Measurements from ENCODE around the gene EXOC4.

EXOC4 gene

DNA sequence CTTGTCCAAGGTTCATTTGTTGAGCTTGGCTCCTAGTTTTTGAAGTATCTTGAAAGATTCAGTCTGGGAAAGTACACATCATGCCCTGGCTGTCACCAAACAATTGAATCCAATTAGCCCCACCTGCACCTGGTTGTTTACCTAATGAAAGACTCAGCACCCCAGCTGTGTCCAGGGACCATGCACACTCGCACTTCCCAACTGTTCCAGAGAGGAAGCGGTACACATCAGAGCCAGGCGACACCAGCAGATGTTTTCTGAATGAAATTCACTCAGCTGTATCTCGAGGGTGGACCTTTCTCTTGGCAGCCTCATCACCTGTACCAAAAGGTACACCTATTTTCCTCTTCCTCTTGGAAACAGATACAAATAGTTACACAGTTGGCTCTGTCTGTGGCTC, 657.9 kb downstream of the EXOC4 start:
- no peak for DNase-seq

DNA sequence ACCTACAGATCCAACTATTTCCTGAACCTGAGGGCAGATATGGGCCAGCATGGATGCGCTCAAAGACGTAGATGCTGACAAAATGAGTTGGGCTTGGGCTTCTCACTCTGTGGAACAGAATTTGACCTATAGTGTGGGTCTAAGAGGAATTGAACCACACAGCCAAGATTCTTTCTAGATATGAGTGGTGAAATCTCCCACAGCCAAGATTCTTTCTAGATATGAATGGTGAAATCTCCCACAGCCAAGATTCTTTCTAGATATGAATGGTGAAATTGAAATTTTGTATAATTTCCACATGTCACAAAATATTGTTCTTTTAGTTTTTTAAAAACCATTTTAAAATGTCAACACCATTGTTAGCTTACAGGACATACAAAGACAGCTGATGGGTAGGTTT, 658.8 kb downstream of the EXOC4 start:
- DNase-seq, result no peak

DNA sequence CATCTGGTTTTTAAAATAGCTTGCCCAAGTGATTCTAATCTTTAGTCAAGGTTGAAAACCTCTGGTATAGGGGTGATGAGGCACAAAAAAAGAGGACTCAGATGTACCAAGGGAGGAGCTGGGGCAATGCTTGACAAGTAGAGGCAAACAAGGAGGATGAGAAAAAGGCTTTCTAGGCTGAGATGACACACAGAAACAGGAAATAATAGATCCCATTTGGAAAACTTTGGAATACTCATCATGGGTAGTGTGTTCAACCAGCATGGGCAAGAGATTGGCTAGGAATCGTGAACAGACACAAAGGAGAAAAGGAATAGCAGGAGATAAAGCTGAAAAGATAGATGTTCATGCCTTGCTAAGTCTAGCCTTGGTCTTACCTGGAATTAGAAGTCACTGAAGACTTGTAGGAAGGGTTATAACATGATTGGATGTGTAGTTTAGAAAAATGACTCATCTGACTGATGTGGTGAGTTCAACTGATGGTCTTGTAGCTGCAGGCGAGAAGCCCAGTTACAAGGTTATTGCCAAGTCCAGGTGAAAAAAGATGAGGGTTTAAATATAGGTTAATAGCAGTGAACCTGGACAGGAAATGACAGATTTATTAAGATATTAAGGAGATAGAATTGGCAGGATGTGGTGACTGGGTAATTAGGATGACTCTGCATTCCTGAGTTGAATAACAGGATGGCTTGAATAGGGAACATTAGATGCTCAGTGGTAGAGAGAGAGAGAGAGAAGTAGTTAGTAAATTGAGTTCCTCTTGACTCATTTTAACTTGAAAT, 660.2 kb downstream of the EXOC4 start:
- no peak for DNase-seq

DNA sequence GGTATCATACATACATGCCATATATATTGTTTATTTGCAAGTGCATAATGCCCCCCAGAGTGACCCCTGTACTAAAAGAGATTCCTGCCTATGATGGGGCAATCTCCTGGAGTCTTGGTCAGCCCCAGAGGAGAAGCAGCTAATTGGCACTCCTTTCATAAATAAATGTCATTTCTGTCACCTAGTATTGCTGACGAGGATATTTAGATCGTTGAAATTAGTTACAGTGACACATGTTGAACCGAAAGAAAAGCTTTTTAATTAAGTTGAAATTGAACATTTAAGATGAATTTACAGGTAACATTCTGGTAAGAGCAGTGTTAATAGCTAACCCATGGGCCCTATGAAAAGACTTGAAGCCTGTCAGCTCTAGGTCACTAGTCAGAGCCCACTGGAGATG, 663.7 kb downstream of the EXOC4 start:
- DNase-seq, result no peak

DNA sequence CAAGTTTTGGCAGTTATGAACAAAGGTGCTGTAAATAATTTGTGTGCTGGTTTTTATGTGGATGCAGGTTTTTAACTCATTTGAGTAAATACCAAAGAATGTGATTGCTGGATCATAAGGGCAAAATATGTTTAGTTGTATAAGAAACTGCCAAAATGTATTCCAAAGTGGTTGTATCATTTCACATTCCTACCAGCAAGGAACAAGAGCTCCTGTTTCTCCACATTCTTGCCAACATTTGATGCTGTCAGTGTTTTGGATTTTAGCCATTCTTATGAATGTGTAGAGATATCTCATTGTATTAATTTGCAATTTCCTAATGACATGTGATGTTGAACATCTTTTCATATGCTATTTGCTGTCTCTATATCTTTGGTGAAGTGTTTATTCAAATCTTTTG, 666.9 kb downstream of the EXOC4 start:
- no peak for DNase-seq

DNA sequence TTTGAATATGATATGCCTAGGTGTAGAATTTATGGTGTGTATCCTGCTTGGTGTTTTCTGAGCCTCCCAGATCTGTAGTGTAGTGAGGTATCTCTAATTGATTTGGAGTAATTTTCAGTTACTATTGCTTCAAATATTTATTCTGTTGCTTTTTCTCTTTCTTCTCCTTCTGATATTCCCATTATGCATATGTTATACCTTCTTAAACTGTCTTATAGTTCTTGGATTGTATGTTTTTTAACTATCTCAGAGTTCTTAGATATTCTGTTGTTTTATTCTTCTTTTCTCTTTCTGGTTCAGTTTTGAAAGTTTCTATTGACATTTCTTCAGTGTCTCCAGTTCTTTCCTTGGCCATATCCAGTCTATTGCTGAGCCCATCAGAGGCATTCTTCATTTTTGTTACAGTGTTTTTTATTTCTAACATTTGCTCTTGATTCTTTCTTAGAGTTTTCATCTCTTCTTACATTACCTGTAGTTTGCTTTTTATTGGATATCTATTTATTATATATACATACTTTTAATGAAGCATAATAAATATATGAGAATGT, 668.8 kb downstream of the EXOC4 start:
- DNase-seq, result no peak

DNA sequence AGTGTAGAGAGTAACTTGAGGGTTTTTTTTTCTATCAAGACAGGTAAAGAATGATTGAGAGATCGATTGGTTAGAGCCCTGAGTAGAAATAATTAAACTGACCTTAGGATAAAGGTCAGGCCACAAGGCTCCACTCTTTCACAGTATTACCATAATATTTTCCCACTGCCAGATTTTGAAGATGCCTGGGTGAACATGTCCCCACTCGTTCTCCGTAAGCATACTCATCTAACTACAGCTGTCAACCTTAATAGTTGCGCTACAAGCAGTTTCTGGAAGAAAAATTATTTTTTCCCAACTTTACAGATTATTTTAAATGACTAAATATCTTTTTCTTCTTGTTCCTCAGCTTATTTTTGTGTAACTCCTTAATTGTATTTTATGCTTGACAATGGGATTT, 671.1 kb downstream of the EXOC4 start:
- no peak for DNase-seq

DNA sequence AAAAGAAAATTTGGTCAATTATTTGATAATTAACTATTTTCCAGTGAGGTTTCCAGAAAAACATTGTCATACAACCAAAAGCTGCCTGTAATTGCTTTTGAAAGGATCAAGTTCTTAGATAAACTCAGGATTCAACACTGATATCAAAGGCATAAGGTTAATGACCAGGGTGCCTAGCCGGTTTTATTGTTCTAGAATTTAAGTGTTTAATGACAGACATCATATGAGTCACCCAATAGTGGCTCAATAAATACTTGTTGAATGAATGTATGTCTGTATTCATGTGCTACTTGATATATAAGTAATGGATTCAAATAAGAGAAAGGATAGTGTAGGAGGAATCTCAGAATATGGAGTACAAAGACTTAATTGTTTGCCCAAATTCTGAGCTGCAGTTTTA, 678.2 kb downstream of the EXOC4 start:
- DNase-seq, result no peak

DNA sequence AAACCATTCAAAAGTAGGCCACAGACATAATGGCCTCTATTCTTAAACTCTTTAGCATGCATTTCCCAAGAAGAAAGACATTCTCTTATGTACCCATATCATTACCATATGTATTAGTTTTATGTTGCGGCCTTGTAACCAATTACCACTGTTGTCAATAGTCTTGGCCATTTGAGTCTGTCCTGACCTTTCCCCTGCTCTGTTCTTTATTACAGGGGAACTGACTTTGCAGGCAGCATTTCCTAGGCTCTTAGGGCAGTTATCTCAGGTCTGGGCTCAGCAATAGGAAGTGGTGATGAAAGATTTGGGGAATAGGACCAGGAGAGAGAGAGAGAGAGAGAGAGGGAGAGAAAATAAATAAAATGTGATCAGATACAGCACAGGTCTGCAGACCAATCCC, 679.7 kb downstream of the EXOC4 start:
- no peak for DNase-seq

DNA sequence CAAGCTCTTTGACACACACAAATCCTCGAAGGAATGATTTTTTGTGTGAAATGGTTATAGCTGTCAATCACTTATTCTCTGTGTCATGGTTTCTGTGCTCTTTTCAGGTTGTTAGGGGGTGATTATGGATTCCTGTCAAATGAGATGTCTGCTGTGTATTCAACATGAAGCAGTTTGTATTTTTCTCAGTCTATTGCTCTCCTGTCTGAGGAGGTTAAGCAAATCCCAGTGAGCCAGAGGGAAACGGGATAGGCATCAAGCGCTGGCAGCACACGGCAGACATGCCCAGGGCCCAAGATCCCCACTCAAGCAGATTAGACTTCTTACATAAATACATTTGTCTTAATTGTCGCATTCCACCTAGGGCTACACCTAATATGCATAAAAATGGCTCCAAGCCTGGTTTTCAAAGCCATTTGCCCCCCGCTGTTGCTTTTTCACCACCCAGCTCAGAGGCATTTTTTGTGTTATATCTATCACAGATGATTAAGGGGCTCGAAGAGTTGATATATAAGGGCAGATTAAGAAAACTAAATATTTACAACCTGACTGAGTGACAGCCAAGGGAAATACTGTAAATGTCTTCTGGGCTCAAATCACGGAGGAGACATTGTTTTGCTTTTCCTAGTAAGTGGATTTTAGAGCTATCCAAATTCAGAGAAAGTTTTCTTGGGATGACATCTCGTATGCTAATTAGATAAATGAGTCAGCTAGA, 681.5 kb downstream of the EXOC4 start:
- no peak for DNase-seq

DNA sequence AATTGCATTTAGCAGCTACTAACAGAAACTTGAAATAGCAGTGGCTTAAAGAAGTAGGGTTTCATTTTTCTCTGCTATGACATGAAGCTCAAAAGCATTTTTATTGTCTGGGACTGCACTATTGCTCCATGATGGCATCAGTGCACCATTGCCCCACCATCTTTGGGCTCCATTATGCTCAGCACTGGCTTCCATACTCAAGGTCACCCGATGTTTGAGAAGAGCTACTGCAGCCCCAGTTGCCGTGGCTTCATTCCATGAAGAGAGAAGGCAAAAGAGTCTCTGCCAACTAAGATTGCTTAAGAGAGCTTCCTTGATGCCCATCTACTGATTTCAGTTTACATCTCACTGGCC, 682.1 kb downstream of the EXOC4 start:
- no peak for DNase-seq

DNA sequence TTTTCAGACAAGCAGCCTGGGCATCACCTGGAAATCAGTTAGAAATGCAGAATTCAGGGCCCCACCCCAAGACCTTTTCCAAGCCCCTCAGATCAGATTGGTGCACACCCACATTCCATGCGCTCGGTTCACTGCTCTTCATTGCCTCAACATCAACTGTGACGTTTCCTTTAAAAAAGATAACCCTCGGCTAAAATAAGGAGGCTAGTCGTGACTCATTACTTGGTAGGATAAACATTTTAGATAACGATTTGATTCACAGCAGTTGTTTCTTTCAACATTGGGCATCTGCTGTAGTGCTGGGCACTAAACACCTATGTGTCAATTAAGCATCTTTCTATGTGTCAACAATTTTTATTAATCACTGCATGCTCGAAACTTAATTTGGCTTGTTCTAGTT, 683.2 kb downstream of the EXOC4 start:
- DNase-seq, result no peak

DNA sequence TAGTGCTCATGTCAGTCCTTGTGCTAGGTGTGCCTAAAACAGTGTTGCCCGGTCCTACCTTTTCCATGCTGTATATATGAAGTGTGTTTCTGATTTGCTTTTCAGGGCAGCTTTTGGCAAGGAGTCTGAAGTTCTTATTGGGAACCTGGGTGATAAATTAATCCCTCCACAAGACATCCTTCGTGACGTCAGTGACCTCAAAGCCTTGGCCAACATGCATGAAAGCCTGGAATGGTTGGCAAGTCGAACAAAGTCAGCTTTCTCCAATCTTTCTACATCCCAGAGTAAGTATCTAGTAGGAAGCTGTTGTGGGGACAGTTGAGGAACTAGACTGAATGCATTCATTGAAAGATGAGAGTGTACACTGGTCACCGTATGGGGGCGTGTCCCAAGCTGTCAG, 684.9 kb downstream of the EXOC4 start:
- DNase-seq, result no peak

DNA sequence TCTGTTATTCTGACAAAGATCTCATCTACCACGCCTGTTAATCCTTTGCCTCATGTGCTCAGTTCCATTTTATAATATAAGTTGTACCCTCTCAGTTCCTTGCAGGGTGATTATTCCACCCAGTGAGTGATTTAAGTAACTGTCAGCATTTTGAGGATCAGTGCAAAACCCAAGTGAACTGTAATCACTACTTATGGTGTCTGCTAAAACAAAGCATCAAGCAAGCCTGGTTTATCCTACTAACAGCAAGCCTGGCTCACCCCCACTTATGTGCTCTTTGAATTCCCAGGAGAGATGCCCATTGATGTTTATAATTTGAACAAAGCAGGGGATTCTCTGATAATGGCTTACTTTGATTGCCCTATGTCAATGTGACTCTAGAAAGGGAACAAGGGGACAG, 687.5 kb downstream of the EXOC4 start:
- DNase-seq, result no peak

DNA sequence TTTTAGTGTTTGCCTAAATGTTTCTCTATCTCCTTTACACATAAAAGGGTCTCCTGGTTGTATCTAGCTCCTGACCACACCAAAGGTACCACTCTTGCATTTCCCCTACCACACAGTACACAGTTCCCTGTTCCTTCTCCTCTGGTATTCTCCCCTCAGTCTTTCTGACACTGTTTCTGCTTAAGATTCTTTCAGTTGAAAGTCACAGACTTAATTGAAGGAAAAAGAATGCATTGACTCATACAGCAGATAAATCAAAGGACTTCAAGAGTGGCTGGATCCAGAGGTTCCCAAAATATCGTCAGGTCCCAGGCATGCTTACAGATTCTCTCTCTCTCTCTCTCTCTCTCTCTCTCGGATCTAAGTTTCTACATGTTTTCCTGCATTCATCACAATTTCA, 688.6 kb downstream of the EXOC4 start:
- DNase-seq, result no peak

DNA sequence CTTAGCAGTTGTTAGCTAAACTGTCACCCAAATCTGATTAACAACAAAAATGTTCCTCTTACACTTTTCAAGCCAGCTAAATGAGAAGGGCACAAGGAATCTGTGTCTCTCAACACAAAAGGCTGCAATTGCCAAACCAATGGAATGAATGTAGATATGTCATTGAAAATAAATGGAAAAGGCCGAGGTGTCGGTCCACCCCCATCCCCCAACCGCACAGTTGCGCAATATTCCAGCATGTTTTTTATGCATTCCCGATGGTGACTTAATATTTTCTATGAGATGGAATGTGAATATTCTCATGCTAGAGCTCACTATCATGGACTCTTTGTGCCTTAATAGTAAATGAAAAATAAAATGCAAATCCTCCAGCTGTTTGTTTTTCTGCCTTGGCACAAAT, 692.6 kb downstream of the EXOC4 start:
- no peak for DNase-seq

DNA sequence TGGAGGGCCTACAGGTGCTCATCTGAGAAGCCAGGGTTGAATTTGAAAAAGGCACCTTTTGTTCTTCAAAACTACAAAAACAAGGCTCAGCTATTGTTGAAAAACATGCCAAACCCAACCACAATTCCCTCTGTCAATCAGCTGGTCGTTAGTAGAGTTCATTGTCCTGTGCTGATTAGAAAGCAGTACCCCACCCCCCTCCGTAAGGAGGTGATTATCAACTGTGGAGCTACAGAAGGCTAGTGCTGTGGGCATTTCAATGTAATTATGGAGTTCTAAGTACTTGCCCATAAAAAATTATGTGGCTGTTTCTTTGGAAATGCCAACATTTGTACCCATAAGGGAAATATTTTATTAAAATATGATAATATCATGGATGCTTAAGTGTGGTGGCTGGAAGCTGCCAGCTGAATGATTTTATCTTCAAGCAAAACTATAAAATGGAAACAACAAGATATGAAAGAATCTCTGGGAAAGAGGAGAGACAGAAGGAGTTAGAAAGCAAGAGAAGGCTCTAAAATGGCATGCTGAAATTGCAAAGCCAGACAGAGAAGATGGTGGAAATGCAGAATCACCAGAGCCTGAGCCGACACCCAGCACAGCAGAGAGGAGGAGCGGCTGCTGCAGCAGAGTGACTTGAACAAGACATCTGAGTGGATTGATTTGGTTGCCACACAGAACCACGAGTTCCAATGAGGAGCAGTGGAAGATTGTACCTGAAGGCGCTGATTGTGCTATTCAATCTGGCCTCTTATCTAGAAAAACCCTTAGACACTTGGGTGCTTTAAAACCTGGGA, 694.8 kb downstream of the EXOC4 start:
- DNase-seq, result no peak

DNA sequence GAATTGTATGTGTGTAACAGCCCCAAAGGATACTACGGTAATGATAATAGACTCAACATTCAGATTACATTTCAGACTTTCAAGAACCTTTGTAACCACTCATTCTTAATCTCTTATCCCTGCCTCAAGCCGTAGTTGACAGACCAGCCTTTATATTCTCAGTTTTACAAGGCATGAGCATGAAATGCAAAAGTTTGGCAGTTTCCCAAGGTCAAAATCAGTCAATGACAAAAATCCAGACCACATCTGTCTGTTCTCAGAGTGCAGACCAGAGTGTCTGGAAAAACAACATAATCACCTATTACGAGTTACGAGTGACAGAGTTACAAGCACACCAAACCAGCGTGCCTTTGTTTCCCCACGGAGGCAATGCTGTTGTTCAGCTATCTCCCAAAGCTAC, 695.7 kb downstream of the EXOC4 start:
- DNase-seq, result no peak

DNA sequence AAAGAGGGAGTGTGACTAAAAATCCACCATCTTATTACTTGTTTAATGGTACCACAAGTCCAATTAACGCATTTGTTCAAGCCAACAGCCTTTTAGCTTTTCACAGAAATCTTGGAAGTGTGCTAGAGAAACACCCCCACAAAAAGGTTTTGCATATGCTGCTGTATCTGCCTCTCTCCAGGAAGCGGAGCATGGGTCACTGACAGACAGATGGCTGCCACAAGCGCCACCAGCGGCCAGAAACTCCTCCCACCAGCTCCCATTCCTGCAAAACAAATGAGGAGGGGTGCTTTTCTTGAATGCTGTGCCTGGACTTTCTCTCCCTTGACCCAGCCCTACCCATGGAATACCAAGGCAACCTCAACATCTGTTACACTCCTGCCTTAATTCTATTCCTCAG, 698.0 kb downstream of the EXOC4 start:
- DNase-seq, result no peak

DNA sequence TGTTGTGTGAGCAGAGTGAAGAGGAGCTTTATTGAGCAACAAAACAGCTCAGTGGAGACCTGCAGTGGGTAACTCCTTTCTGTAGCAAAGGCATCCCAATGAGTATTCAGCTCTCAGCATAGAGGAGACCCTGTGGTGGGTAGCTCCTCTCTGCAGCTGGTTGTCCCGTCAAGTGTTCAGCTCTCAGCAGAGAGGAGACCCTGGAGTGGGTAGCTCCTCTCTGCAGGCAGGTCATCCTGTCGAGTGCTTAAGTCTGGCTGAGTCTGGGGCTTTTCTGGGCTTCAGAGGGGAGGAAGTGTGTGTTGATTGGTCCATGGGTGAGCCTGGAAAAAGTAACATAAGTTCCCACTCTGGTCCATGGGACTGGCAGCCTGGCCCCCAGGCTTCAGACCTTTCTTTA, 702.3 kb downstream of the EXOC4 start:
- DNase-seq, result no peak

DNA sequence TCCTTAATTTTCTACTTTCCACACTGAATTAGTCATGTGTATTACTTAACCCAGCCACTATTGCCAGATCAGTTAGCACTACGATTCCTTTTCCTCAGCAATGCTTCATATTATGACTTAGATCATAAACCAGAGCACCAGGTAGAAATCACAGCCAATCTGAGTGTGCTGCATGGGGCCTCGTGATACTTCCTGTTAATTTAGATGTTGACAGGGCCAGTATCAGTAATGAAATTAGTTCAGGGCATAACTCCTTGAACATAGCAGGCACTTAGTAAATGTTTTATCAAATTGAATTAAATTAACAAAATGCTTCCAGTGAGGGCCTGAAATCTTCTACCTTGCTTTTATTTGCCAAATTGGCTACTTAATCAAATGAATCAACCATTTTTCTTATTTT, 705.0 kb downstream of the EXOC4 start:
- DNase-seq, result no peak

DNA sequence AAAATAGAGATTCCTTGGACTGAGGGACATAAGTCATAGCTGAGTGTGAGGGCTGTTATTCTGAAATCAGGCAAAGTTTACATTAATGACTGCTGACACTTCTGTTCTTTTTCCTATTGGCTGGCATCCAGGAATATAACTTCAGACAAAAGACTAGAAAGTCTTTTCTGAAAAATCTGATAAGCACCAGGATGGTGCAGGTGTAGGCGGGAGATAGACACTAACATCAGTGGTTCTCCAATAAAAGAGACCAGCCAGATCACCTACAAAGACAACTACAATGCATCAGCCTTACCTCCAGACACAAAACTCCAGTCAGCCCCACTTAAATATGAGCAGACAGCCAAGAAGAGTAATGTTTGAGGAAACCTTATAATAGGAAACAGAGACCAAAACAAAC, 705.9 kb downstream of the EXOC4 start:
- no peak for DNase-seq

DNA sequence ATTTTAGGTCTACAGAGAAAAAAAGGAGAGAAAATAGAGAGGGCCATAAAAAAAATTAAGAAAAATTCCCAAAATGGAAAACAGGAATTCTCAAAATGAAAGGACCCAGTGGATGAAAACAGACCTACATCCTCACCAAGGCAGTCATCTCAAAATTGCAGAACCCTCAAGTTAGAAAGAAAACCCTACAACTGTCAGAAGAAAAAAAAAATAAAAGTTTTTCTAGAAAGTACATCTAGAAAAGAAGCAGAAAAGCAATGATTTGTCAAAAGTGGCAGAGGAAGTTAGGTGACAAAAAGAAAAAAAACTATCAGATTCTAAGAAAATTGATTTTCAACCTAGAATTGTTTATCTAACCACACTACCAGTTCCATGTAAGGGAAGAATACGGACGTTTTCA, 706.6 kb downstream of the EXOC4 start:
- DNase-seq, result no peak

DNA sequence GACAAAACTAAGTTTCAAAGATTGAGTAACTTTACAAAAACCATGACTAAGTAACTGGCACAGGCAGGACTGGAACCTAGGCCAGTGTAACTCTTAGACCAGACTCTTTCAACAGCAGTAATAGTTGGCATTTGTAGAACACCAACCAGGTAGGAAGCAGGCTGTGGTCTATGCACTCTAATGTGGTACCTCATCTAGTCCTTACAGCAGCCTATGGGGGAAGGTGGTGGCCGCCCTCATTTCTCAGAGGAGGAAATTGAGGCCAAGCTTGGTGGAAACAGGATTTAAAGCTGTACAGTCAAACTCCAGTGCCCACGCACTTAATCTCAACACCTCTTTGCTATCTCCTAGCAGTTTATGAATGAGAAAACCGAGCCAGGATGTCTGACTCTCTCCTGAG, 708.8 kb downstream of the EXOC4 start:
- DNase-seq, result no peak

Measured in T1000 (cell line).